Smooth muscle cell (in vitro differentiated cells): Measurements from ENCODE around the gene FAH. TPM values are rescaled to one million over a fixed set of nuclear protein-coding genes. Genes with fewer than 3 reads are reported as not detected.

Experiments
- DNase-seq: peaks from one replicate; lab custom pipeline; 2025; ENCODE audit not compliant: unreplicated experiment; lab: John Stamatoyannopoulos, UW
- H2AFZ ChIP-seq: fragments of 200-600 bp; sonication (generic); 2 replicates; pipeline ENCODE4 v1.6.0; 2016; ENCODE audit warnings: antibody characterized with exemption, low read depth, mild to moderate bottlenecking
- H3F3A ChIP-seq: fragments of 200-600 bp; sonication (generic); 2 replicates; pipeline ENCODE4 v1.6.0; 2017; ENCODE audit warnings: antibody characterized with exemption, low read depth
- H3K27ac ChIP-seq: fragments of 200-600 bp; sonication (generic); 2 replicates; pipeline ENCODE4 v1.5.1; 2016; ENCODE audit warnings: low read depth, mild to moderate bottlenecking
- H3K27me3 ChIP-seq: fragments of 200-600 bp; sonication (generic); 2 replicates; pipeline ENCODE4 v1.6.1; 2016; ENCODE audit warnings: low read depth, mild to moderate bottlenecking
- H3K36me3 ChIP-seq: fragments of 200-600 bp; sonication (generic); 2 replicates; pipeline ENCODE4 v1.5.1; 2016; ENCODE audit warnings: low read depth
- H3K4me1 ChIP-seq: fragments of 200-600 bp; sonication (generic); 2 replicates; pipeline ENCODE4 v1.5.1; 2016; ENCODE audit warnings: low read depth
- H3K4me2 ChIP-seq: fragments of 200-600 bp; sonication (generic); 2 replicates; pipeline ENCODE4 v1.6.0; 2016; ENCODE audit warnings: mild to moderate bottlenecking
- H3K4me3 ChIP-seq: fragments of 200-600 bp; sonication (generic); 2 replicates; pipeline ENCODE4 v1.5.1; 2016; ENCODE audit warnings: mild to moderate bottlenecking
- H3K79me2 ChIP-seq: fragments of 200-600 bp; sonication (generic); 2 replicates; pipeline ENCODE4 v1.6.0; 2016; ENCODE audit warnings: low read depth, mild to moderate bottlenecking
- H3K9ac ChIP-seq: fragments of 200-600 bp; sonication (generic); 2 replicates; pipeline ENCODE4 v1.6.0; 2016; ENCODE audit warnings: low read depth
- H3K9me3 ChIP-seq: fragments of 200-600 bp; sonication (generic); replicated peaks from 2 replicates; pipeline ENCODE4 v1.5.1; 2016; ENCODE audit warnings: low read depth
- H4K20me1 ChIP-seq: fragments of 200-600 bp; sonication (generic); 2 replicates; pipeline ENCODE4 v1.6.0; 2016; ENCODE audit warnings: low read depth
- WGBS: methylation state at CpG from one replicate; pipeline ENCODE4 v1.1.7; 2016; ENCODE audit warnings: low lambda C conversion rate; 5-methylcytosine and 5-hydroxymethylcytosine counted together
- polyA plus RNA-seq: library from polyadenylated mRNA; unstranded; fragments of >200 nt; fragmentation: Nextera tagmentation; extraction: Ambion mirVana; gene quantifications from 2 replicates; pipeline ENCODE4 v1.2.1, GENCODE V29; 2016
- total RNA-seq: library from RNA; depleted of rRNA; stranded (reverse); fragments of >200 nt; gene quantifications from 2 replicates; pipeline ENCODE4 v1.2.3, GENCODE V29; 2014
- TF ChIP-seq, protein P1 (sequence below): fragments of 200-600 bp; sonication (generic); IDR thresholded peaks from 2 replicates; pipeline ENCODE4 v1.5.1; 2017; ENCODE audit warnings: borderline replicate concordance, mild to moderate bottlenecking, antibody characterized with exemption; ENCODE audit not compliant: insufficient read depth, poor library complexity, severe bottlenecking

FAH gene
- total and polyA plus RNA-seq, 2 experiments from 2014 or later, result 18.3 to 36.7 TPM

DNA sequence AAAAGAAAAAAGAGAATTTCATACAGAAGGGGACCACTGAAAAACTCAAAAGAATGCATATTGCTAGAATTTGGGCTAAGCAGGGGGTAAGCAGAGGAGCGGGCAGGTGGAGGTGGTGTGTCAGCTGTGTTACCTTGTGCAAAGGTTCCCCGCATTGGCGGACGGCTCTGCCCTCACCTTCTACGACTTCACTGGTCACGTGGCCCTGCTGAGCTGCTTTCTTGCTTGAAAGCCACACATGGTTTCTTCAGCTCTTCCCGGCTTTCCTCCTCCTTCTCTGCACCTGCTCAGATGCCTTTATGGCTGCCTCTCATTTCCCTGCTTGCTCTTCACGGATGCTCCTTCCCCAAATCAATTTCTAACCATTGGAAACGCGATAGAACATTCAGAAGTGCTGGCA, 30.5 kb downstream of the FAH start:
- no peak overlapping the region for H2AFZ ChIP-seq
- peaks cover 5% of the 10 kb centered on the region for H3F3A ChIP-seq
- no peaks in the 10 kb centered on the region for H4K20me1 ChIP-seq
- peaks cover 5% of the 10 kb centered on the region for H3K36me3 ChIP-seq
- H3K4me2 ChIP-seq, result no peak overlapping the region
- DNase-seq, result no peak
- no peaks in the 10 kb centered on the region for H3K9me3 ChIP-seq
- H3K79me2 ChIP-seq, result no peaks in the 10 kb centered on the region
- peaks cover 6% of the 10 kb centered on the region for H3K4me1 ChIP-seq
- H3K9ac ChIP-seq, result no peak overlapping the region
- TF ChIP-seq, protein P1, sequence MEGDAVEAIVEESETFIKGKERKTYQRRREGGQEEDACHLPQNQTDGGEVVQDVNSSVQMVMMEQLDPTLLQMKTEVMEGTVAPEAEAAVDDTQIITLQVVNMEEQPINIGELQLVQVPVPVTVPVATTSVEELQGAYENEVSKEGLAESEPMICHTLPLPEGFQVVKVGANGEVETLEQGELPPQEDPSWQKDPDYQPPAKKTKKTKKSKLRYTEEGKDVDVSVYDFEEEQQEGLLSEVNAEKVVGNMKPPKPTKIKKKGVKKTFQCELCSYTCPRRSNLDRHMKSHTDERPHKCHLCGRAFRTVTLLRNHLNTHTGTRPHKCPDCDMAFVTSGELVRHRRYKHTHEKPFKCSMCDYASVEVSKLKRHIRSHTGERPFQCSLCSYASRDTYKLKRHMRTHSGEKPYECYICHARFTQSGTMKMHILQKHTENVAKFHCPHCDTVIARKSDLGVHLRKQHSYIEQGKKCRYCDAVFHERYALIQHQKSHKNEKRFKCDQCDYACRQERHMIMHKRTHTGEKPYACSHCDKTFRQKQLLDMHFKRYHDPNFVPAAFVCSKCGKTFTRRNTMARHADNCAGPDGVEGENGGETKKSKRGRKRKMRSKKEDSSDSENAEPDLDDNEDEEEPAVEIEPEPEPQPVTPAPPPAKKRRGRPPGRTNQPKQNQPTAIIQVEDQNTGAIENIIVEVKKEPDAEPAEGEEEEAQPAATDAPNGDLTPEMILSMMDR, result no peak
- no peak overlapping the region for H3K27ac ChIP-seq
- 96% methylated on average over 10 of the region's 10 CpGs for WGBS
- no peaks in the 10 kb centered on the region for H3K27me3 ChIP-seq
- H3K4me3 ChIP-seq, result no peak overlapping the region

DNA sequence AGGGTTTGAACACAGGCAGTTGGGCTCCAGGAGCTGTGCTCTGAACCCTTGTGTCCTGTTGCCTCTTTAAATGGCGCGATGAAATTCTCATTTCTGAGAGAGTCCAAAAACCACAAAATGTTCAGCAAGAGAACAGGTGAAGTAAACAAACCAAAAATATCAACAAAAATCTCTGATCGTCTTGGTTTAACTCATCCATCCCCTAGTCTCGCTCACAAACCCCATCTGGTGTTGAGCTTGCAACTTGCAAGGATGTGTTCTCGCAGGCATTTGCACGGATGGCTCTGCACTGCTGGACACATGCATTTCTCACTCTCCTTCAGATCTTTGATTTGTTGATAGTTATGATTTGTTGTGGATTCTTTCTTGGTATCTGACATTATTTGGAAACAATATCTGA, 31.1 kb downstream of the FAH start:
- no peaks in the 10 kb centered on the region for H3K9me3 ChIP-seq
- H3K27me3 ChIP-seq, result no peaks in the 10 kb centered on the region
- H3K4me1 ChIP-seq, result peaks cover 10% of the 10 kb centered on the region
- H3K9ac ChIP-seq, result no peak overlapping the region
- H4K20me1 ChIP-seq, result no peaks in the 10 kb centered on the region
- TF ChIP-seq, protein P1, result no peak
- H3K27ac ChIP-seq, result no peak overlapping the region
- no peak overlapping the region for H2AFZ ChIP-seq
- DNase-seq, result no peak
- no peak overlapping the region for H3K4me2 ChIP-seq
- H3K36me3 ChIP-seq, result peaks cover 5% of the 10 kb centered on the region
- WGBS, result 92% methylated on average over 6 of the region's 6 CpGs
- no peak overlapping the region for H3K4me3 ChIP-seq
- no peaks in the 10 kb centered on the region for H3K79me2 ChIP-seq
- H3F3A ChIP-seq, result peaks cover 8% of the 10 kb centered on the region

DNA sequence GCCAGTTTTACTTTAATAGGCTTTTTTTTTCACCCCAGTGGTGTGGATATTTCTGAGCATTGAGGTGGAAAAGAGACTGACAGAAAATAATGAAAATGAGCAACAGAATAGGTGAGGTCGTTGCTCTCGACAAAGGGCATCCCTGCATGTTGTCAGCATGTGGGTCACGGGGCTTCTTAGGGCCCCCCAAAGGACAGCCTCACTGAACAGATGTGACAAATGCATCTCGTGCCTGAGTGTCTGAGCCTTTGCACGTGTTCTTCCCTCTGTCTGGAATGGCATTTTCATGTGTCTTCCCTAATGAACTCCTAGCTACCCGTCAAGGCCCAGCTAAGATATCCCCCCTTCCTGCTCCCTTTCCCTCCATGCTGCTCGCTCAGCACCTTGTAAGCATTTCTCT, 31.8 kb downstream of the FAH start:
- TF ChIP-seq, protein P1, result no peak
- WGBS, result 92% methylated on average over 7 of the region's 7 CpGs
- Histone ChIP-seq H3K36me3 (peaks cover 5% of the 10 kb centered on the region), H3F3A (peaks cover 8% of the 10 kb centered on the region), H3K79me2 (no peaks in the 10 kb centered on the region), H3K4me2 (no peak overlapping the region), H3K4me1 (peaks cover 10% of the 10 kb centered on the region), H3K27ac (no peak overlapping the region), H3K9me3 (no peaks in the 10 kb centered on the region), H2AFZ (no peak overlapping the region), H4K20me1 (no peaks in the 10 kb centered on the region), H3K4me3 (no peak overlapping the region), H3K27me3 (no peaks in the 10 kb centered on the region), H3K9ac (no peak overlapping the region)
- no peak for DNase-seq

DNA sequence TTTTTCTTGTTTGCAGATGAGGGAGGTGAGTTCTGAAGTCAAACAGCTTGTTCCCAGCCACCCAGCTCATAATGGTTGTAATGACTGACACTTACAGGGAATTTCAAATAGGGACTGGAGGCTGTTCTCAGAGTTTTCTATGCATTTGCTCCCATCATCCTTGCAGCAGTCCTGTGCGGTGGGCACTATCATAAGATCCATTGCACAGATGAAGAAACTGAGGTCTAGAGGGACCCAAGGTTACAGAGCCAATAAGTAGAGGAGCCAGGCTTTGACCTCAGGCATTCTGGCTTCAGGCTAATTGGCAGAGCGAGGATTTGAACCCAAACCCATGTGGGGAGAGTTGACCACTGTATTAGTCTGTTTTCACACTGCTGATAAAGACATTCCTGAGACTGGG, 32.4 kb downstream of the FAH start:
- H3K79me2 ChIP-seq, result no peaks in the 10 kb centered on the region
- H3K27ac ChIP-seq, result no peak overlapping the region
- no peaks in the 10 kb centered on the region for H3K9me3 ChIP-seq
- TF ChIP-seq, protein P1, result no peak
- H3F3A ChIP-seq, result peaks cover 8% of the 10 kb centered on the region
- no peak for DNase-seq
- 97% methylated on average over 2 of the region's 2 CpGs for WGBS
- H3K9ac ChIP-seq, result no peak overlapping the region
- H3K4me2 ChIP-seq, result no peak overlapping the region
- no peak overlapping the region for H3K4me3 ChIP-seq
- peaks cover 10% of the 10 kb centered on the region for H3K4me1 ChIP-seq
- no peaks in the 10 kb centered on the region for H4K20me1 ChIP-seq
- H2AFZ ChIP-seq, result no peak overlapping the region
- H3K27me3 ChIP-seq, result no peaks in the 10 kb centered on the region
- H3K36me3 ChIP-seq, result peaks cover 5% of the 10 kb centered on the region
